GM23248 (cell line): Measurements from ENCODE around the gene SLC37A3. TPM values are rescaled to one million over a fixed set of nuclear protein-coding genes. Genes with fewer than 3 reads are reported as not detected.
A peak's percentile ranks its signal among the peaks of the same experiment; 100 is the strongest.

ENCODE experiments used
- DNase-seq: peaks from one replicate; pipeline ENCODE4 v3.0.0-alpha.2; 2015
- H2AFZ ChIP-seq: fragments of 200-600 bp; sonication (generic); 2 replicates; pipeline ENCODE4 v1.6.1; 2016; ENCODE audit warnings: antibody characterized with exemption
- H3F3A ChIP-seq: fragments of 200-600 bp; sonication (generic); 2 replicates; pipeline ENCODE4 v1.6.1; 2016; ENCODE audit warnings: mild to moderate bottlenecking, antibody characterized with exemption, mixed run types; ENCODE audit not compliant: insufficient read depth
- H3K27ac ChIP-seq: fragments of 200-600 bp; sonication (generic); 2 replicates; pipeline ENCODE4 v1.5.1; 2016; ENCODE audit warnings: mild to moderate bottlenecking
- H3K27me3 ChIP-seq: fragments of 200-600 bp; sonication (generic); replicated peaks from 2 replicates; pipeline ENCODE4 v1.6.1; 2016; ENCODE audit warnings: mild to moderate bottlenecking; ENCODE audit not compliant: insufficient read depth
- H3K36me3 ChIP-seq: fragments of 200-600 bp; sonication (generic); 2 replicates; pipeline ENCODE4 v1.6.1; 2016; ENCODE audit warnings: low read depth, mild to moderate bottlenecking
- H3K4me1 ChIP-seq: fragments of 200-600 bp; sonication (generic); 2 replicates; pipeline ENCODE4 v1.6.1; 2016; ENCODE audit warnings: mild to moderate bottlenecking; ENCODE audit not compliant: insufficient read depth
- H3K4me2 ChIP-seq: fragments of 200-600 bp; sonication (generic); one replicate; pipeline ENCODE4 v1.6.1; 2016; ENCODE audit warnings: mild to moderate bottlenecking; ENCODE audit not compliant: unreplicated experiment
- H3K4me3 ChIP-seq: fragments of 200-600 bp; sonication (generic); 2 replicates; pipeline ENCODE4 v1.5.1; 2016; ENCODE audit warnings: mild to moderate bottlenecking
- H3K79me2 ChIP-seq: fragments of 200-600 bp; sonication (generic); 2 replicates; pipeline ENCODE4 v1.6.1; 2016; ENCODE audit warnings: mild to moderate bottlenecking; ENCODE audit not compliant: insufficient read depth
- H3K9ac ChIP-seq: fragments of 200-600 bp; sonication (generic); 2 replicates; pipeline ENCODE4 v1.6.1; 2016; ENCODE audit warnings: mild to moderate bottlenecking
- H3K9me2 ChIP-seq: fragments of 200-600 bp; sonication (generic); 2 replicates; pipeline ENCODE4 v1.6.1; 2016; ENCODE audit warnings: mixed run types, mild to moderate bottlenecking, moderate library complexity; ENCODE audit not compliant: insufficient read depth
- H3K9me3 ChIP-seq: fragments of 200-600 bp; sonication (generic); one replicate; pipeline ENCODE4 v1.6.1; 2017; ENCODE audit warnings: low read depth
- H4K20me1 ChIP-seq: fragments of 200-600 bp; sonication (generic); 2 replicates; pipeline ENCODE4 v1.6.0; 2016; ENCODE audit not compliant: insufficient read depth
- EZH2 ChIP-seq: fragments of 200-600 bp; sonication (generic); IDR thresholded peaks from 2 replicates; pipeline ENCODE4 v1.6.1; 2018; ENCODE audit warnings: antibody characterized with exemption, mild to moderate bottlenecking; ENCODE audit not compliant: insufficient read depth, poor library complexity, severe bottlenecking
- EZH2phosphoT487 ChIP-seq: fragments of 200-600 bp; sonication (generic); IDR thresholded peaks from 2 replicates; pipeline ENCODE4 v1.6.1; 2018; ENCODE audit warnings: antibody characterized with exemption, moderate library complexity, mild to moderate bottlenecking, low read depth; ENCODE audit not compliant: insufficient read depth
- WGBS, 2 experiments: methylation state at CpG; one replicate each; pipeline ENCODE4 v1.1.6; 2015 to 2017; ENCODE audit warnings: low lambda C conversion rate in 2 of 2, low coverage in 1 of 2; ENCODE audit errors: missing lambda C conversion rate in 2 of 2; 5-methylcytosine and 5-hydroxymethylcytosine counted together
- in situ Hi-C: fragments of 300-500 bp; cut with MboI; formaldehyde crosslinking; loops from 2 replicates; pipeline ENCODE4 v1.15.0; 2020
- polyA plus RNA-seq: library from polyadenylated mRNA; unstranded; fragments of >200 nt; fragmentation: Nextera tagmentation; extraction: Ambion mirVana; gene quantifications from 2 replicates; pipeline ENCODE4 v1.2.1, GENCODE V29; 2016
- total RNA-seq: library from RNA; depleted of rRNA; stranded (reverse); fragments of >200 nt; shearing (Covaris generic); gene quantifications from 2 replicates; pipeline ENCODE4 v1.2.3, GENCODE V29; 2014

Gene SLC37A3
- total and polyA plus RNA-seq, 2 experiments from 2014 or later, result 39.8 to 61.7 TPM

GRCh38 chr7:140317999-140318398 is 80.3 kb downstream of the SLC37A3 start:
- 97% methylated on average over 7 of the region's 7 CpGs for WGBS, 2 experiments
- no peak for TF ChIP-seq EZH2
- TF ChIP-seq EZH2phosphoT487, result no peak
- Histone ChIP-seq H3K4me3 (no peak overlapping the region), H3K36me3 (no peaks in the 10 kb centered on the region), H3K9ac (no peak overlapping the region), H3K79me2 (no peaks in the 10 kb centered on the region), H4K20me1 (no peaks in the 10 kb centered on the region), H3K4me1 (peaks cover 31% of the 10 kb centered on the region), H3F3A (peaks cover 22% of the 10 kb centered on the region), H3K9me3 (no peaks in the 10 kb centered on the region), H3K9me2 (no peaks in the 10 kb centered on the region), H3K4me2 (no peak overlapping the region), H2AFZ (no peak overlapping the region), H3K27me3 (no peaks in the 10 kb centered on the region), H3K27ac (no peak overlapping the region)
- DNase-seq, result no peak
- in situ Hi-C loops, result no loop called here

- H3K4me1 ChIP-seq, result peaks cover 31% of the 10 kb centered on the region
- no peak overlapping the region for H3K9ac ChIP-seq
- DNase-seq, result no peak
- no peak for TF ChIP-seq EZH2
- no peak for TF ChIP-seq EZH2phosphoT487
- no peak overlapping the region for H3K27ac ChIP-seq
- WGBS, 2 experiments, result 99 to 100% methylated on average over 4 of the region's 4 CpGs
- peaks cover 22% of the 10 kb centered on the region for H3F3A ChIP-seq
- no peaks in the 10 kb centered on the region for H3K9me3 ChIP-seq
- no peak overlapping the region for H3K4me2 ChIP-seq
- H3K9me2 ChIP-seq, result no peaks in the 10 kb centered on the region
- H4K20me1 ChIP-seq, result no peaks in the 10 kb centered on the region
- H3K36me3 ChIP-seq, result no peaks in the 10 kb centered on the region
- H3K4me3 ChIP-seq, result no peak overlapping the region
- no peaks in the 10 kb centered on the region for H3K27me3 ChIP-seq
- in situ Hi-C loops, result no loop called here
- no peaks in the 10 kb centered on the region for H3K79me2 ChIP-seq
- no peak overlapping the region for H2AFZ ChIP-seq
These were observed 80.7 kb downstream of the SLC37A3 start for GRCh38 chr7:140317597-140317996.

- in situ Hi-C loops, result no loop called here
- H3K4me3 ChIP-seq, result peak overlapping the region; percentile 59
- peaks cover 22% of the 10 kb centered on the region for H3F3A ChIP-seq
These were observed 82.1 kb downstream of the SLC37A3 start for GRCh38 chr7:140316165-140316661.

GRCh38 chr7:140315498-140316164 is 82.7 kb downstream of the SLC37A3 start:
- in situ Hi-C loops, result no loop called here
- no peaks in the 10 kb centered on the region for H3K9me3 ChIP-seq
- H3K4me3 ChIP-seq, result peak overlapping the region; percentile 59
- peak overlapping the region; percentile 75 for H3K9ac ChIP-seq
- H4K20me1 ChIP-seq, result no peaks in the 10 kb centered on the region
- no peaks in the 10 kb centered on the region for H3K27me3 ChIP-seq
- H3K27ac ChIP-seq, result peak overlapping the region; percentile 86
- H3K36me3 ChIP-seq, result no peaks in the 10 kb centered on the region
- WGBS, 2 experiments, result 12 to 17% methylated on average over 15 of the region's 15 CpGs
- peak overlapping the region; percentile 84 for H3K4me2 ChIP-seq
- peaks cover 22% of the 10 kb centered on the region for H3F3A ChIP-seq
- no peaks in the 10 kb centered on the region for H3K79me2 ChIP-seq
- peak overlapping the region; percentile 87 for H2AFZ ChIP-seq
- TF ChIP-seq EZH2, result no peak
- no peak for TF ChIP-seq EZH2phosphoT487
- H3K9me2 ChIP-seq, result no peaks in the 10 kb centered on the region
- H3K4me1 ChIP-seq, result peaks cover 31% of the 10 kb centered on the region
- DNase-seq, result no peak

More at GRCh38 chr7:140316165-140316661, 82.1 kb downstream of the SLC37A3 start:
- H3K9me3 ChIP-seq, result no peaks in the 10 kb centered on the region
- H4K20me1 ChIP-seq, result no peaks in the 10 kb centered on the region
- H3K9me2 ChIP-seq, result no peaks in the 10 kb centered on the region
- peak; percentile 97 for DNase-seq
- peak overlapping the region; percentile 84 for H3K4me2 ChIP-seq
- WGBS, 2 experiments, result 1 to 3% methylated on average over 7 of the region's 7 CpGs
- peak overlapping the region; percentile 86 for H3K27ac ChIP-seq
- H2AFZ ChIP-seq, result peak overlapping the region; percentile 87
- H3K36me3 ChIP-seq, result no peaks in the 10 kb centered on the region
- peaks cover 31% of the 10 kb centered on the region for H3K4me1 ChIP-seq
- H3K9ac ChIP-seq, result peak overlapping the region; percentile 75
- no peaks in the 10 kb centered on the region for H3K27me3 ChIP-seq
- H3K79me2 ChIP-seq, result no peaks in the 10 kb centered on the region
- TF ChIP-seq EZH2 (no peak), EZH2phosphoT487 (no peak)
